BE2C (cell line): ENCODE results near the gene RABAC1.
"Not testable (repeated sequence)": the region's sequence is repeated elsewhere in the genome, so short reads cannot be mapped to it uniquely, and the experiment has no call there.

ENCODE experiments used
- DNase-seq: peaks from one replicate; pipeline ENCODE4 v3.0.0-alpha.2; 2020
- H3K27me3 ChIP-seq: fragments of 250-450 bp; sonication (Bioruptor Pico); 2 replicates; pipeline ENCODE4 v1.5.1; 2020; ENCODE audit warnings: mild to moderate bottlenecking
- H3K36me3 ChIP-seq: fragments of 250-450 bp; sonication (Bioruptor Pico); 2 replicates; pipeline ENCODE4 v1.5.1; 2020; ENCODE audit warnings: mild to moderate bottlenecking
- H3K4me1 ChIP-seq: fragments of 250-450 bp; sonication (Bioruptor Pico); 2 replicates; pipeline ENCODE4 v1.5.1; 2020
- H3K4me3 ChIP-seq: 2 replicates; pipeline ENCODE4 v1.5.1; 2011; ENCODE audit warnings: low read depth, low read length
- H3K9me3 ChIP-seq: fragments of 250-450 bp; sonication (Bioruptor Pico); 2 replicates; pipeline ENCODE4 v1.5.1; 2020
- TF ChIP-seq, protein P1 (sequence below): IDR thresholded peaks from 2 replicates; pipeline ENCODE4 v1.5.1; 2012; ENCODE audit warnings: mild to moderate bottlenecking, low read depth, low read length

The RABAC1 gene

GRCh38 chr19:41994994-41995958 lies 36.2 kb upstream of the RABAC1 start:
- TF ChIP-seq, protein P1, sequence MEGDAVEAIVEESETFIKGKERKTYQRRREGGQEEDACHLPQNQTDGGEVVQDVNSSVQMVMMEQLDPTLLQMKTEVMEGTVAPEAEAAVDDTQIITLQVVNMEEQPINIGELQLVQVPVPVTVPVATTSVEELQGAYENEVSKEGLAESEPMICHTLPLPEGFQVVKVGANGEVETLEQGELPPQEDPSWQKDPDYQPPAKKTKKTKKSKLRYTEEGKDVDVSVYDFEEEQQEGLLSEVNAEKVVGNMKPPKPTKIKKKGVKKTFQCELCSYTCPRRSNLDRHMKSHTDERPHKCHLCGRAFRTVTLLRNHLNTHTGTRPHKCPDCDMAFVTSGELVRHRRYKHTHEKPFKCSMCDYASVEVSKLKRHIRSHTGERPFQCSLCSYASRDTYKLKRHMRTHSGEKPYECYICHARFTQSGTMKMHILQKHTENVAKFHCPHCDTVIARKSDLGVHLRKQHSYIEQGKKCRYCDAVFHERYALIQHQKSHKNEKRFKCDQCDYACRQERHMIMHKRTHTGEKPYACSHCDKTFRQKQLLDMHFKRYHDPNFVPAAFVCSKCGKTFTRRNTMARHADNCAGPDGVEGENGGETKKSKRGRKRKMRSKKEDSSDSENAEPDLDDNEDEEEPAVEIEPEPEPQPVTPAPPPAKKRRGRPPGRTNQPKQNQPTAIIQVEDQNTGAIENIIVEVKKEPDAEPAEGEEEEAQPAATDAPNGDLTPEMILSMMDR: no peak
- H3K36me3 ChIP-seq: peaks cover 9% of the 10 kb centered on the region
- H3K27me3 ChIP-seq: no peaks in the 10 kb centered on the region
- H3K4me3 ChIP-seq: no peak overlapping the region; the same call in 1 of the 2 replicates
- no peak for DNase-seq
- H3K4me1 ChIP-seq: peaks cover 35% of the 10 kb centered on the region
- H3K9me3 ChIP-seq: no peaks in the 10 kb centered on the region

DNA sequence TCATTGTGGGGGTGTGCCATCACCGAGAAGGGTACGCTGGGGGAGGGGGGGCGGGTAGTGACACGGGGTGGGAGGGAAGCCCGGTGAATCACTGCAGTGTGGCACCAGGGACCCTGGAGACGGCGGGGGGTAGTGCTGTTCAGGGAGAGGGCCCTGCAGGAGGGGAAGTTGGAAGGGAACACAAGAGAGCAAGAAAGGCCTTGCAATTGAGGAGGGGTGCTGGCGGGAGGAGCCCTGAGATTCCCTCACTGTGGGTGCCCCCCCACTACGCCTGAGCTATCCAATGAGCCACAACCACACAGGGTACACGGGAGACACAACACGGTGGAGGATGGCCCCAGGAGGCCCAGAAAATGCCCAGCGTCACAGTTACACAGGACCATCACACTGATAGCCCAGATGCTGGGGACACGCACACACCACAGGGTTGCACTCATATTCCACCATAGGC lies 35.4 kb upstream of the RABAC1 start:
- no peaks in the 10 kb centered on the region for H3K9me3 ChIP-seq
- no peaks in the 10 kb centered on the region for H3K27me3 ChIP-seq
- H3K4me1 ChIP-seq: peaks cover 32% of the 10 kb centered on the region
- DNase-seq: peak; percentile 77
- TF ChIP-seq, protein P1: no peak
- peaks cover 15% of the 10 kb centered on the region for H3K36me3 ChIP-seq
- H3K4me3 ChIP-seq: peak overlapping the region; percentile 93

GRCh38 chr19:41993612-41994483 lies 34.7 kb upstream of the RABAC1 start, which contains the start of gene ATP1A3:
TSS of gene ATP1A3 (minus strand) at chr19:41994230. CDS start at chr19:41994076, 154 bp downstream.
- Histone ChIP-seq H3K9me3 (no peaks in the 10 kb centered on the region), H3K36me3 (peaks cover 20% of the 10 kb centered on the region), H3K4me3 (peak within 1 kb of the TSS; percentile 93), H3K4me1 (peaks cover 30% of the 10 kb centered on the region), H3K27me3 (no peaks in the 10 kb centered on the region)
- TF ChIP-seq, protein P1: no peak
- DNase-seq: peak; percentile 91

DNA sequence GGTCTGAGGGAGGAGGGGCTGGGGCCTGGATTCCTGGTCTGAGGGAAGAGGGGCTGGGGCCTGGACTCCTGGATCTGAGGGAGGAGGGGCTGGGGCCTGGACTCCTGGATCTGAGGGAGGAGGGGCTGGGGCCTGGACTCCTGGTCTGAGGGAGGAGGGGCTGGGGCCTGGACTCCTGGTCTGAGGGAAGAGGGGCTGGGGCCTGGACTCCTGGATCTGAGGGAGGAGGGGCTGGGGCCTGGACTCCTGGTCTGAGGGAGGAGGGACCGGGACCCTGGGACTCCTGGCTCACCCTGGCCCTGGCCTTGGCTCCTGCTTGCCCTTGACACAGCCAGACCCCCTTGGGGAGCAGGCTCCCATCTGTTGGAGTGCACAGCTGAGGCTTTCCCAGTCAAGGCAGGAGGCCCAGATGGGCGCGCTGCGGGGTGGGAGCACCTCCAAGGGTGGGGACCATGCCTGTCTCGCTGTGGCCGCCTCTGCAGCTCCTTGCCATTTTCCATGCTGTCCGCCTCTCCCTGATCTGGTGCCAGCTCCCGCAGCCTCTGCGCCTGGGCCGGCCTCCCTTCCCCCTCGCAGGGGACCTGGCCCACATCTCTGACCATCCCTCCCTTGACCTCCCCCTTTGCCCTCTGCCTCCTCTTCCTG lies 32.9 kb upstream of the RABAC1 start:
- DNase-seq, H3K9me3 ChIP-seq, H3K27me3 ChIP-seq: not testable (repeated sequence)
- peaks cover 29% of the 10 kb centered on the region for H3K4me1 ChIP-seq
- H3K36me3 ChIP-seq: peaks cover 38% of the 10 kb centered on the region
- peak overlapping the region; percentile 93 for H3K4me3 ChIP-seq

DNA sequence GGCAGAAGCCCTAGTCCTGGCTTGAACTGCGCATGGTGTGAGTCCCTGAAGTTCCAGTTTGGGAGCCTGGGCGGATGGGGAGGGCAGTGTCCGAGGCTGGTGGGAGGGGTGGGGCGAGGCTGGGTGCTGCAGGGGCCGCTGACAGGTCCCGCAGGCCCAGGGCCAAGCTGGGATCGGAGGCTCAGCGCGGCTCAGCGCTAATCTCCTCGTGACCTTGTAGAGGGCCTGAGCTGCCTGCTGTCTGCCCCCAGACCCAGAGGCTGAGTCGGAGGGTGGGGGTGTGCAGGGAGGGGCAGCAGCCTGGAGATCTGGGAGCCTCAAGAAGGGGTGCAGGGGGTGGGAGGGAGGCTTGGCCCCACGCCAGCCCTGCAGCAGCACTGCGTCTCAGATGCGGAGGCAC lies 31.9 kb upstream of the RABAC1 start:
- Histone ChIP-seq H3K27me3 (no peaks in the 10 kb centered on the region), H3K9me3 (no peaks in the 10 kb centered on the region), H3K4me3 (no peak overlapping the region), H3K36me3 (peaks cover 48% of the 10 kb centered on the region), H3K4me1 (peaks cover 19% of the 10 kb centered on the region)
- no peak for DNase-seq
- TF ChIP-seq, protein P1: no peak

DNA sequence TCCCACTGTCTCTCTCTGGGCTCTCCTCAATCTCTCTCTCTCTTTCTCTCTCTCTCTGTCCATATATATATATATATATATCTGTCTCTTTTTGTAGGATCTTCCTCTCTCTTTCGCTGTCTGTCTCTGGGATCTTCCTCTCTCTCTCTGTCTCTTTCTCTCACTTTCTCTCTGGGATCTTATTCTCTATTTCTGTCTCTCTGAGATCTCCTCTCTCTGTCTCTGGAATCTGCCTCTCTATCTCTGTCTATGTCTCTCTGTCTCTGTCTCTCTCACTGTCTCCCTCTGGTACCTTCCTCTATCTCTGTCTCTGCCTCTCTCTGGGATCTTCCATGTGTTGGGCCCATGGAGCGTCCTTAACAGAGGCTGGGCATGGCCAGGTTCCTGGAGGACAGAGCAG lies 31.5 kb upstream of the RABAC1 start:
- TF ChIP-seq, protein P1: no peak
- Histone ChIP-seq H3K4me1 (peaks cover 15% of the 10 kb centered on the region), H3K36me3 (peaks cover 52% of the 10 kb centered on the region), H3K4me3 (no peak overlapping the region), H3K9me3 (no peaks in the 10 kb centered on the region), H3K27me3 (no peaks in the 10 kb centered on the region)
- DNase-seq: no peak
